HEK293 (cell line): ENCODE data around the gene SRF.

Experiments
- CTCF ChIA-PET: fragments of 350-600 bp; formaldehyde crosslinking; extraction: SDS; loops from one replicate; lab custom pipeline; 2021; ENCODE audit warnings: antibody characterized with exemption; lab: Yijun Ruan, JAX
- POLR2A ChIA-PET: fragments of 300-600 bp; formaldehyde crosslinking; extraction: SDS; loops from one replicate; lab custom pipeline; 2020; ENCODE audit warnings: antibody characterized with exemption, inconsistent platforms; lab: Yijun Ruan, JAX
- H3K27ac ChIP-seq: fragments of 200-500 bp; sonication (Bioruptor generic); 2 replicates; pipeline ENCODE4 v1.5.1; 2014; ENCODE audit warnings: low read depth, low read length, control low read depth, inconsistent platforms; ENCODE audit errors: extremely low read depth
- H3K36me3 ChIP-seq, 2 experiments: fragments of 200-500 bp in 1 of 2; sonication (Bioruptor generic) in 1 of 2; 1 replicate in 1 of 2; 2 replicates in 1 of 2; pipeline ENCODE4 v1.5.1; 2014 to 2017; ENCODE audit warnings: inconsistent platforms in 2 of 2, low read length in 2 of 2; ENCODE audit not compliant: control insufficient read depth in 2 of 2, insufficient read depth in 1 of 2
- H3K4me1 ChIP-seq: fragments of 200-500 bp; sonication (Bioruptor generic); 2 replicates; pipeline ENCODE4 v1.5.1; 2014; ENCODE audit warnings: mild to moderate bottlenecking, low read length, inconsistent platforms; ENCODE audit not compliant: control insufficient read depth, insufficient read depth
- H3K4me3 ChIP-seq: 2 replicates; pipeline ENCODE4 v1.5.1; 2011; ENCODE audit warnings: low read depth, mild to moderate bottlenecking, control low read depth, low read length, moderate library complexity
- H3K9me3 ChIP-seq: fragments of 200-500 bp; sonication (Bioruptor generic); 2 replicates; pipeline ENCODE4 v1.5.1; 2014; ENCODE audit warnings: low read depth, low read length, inconsistent platforms; ENCODE audit not compliant: control insufficient read depth, insufficient read depth
- GLI2 ChIP-seq: fragments of 450-650 bp; formaldehyde crosslinking; IDR thresholded peaks from 2 replicates; pipeline ENCODE4; 2017; ENCODE audit warnings: missing biosample characterization, missing genetic modification characterization, low read depth, borderline replicate concordance
- OVOL3 ChIP-seq: fragments of 450-650 bp; formaldehyde crosslinking; IDR thresholded peaks from 2 replicates; pipeline ENCODE4 v1.5.1; 2016; ENCODE audit warnings: missing biosample characterization, missing genetic modification characterization
- PATZ1 ChIP-seq: fragments of 450-650 bp; formaldehyde crosslinking; IDR thresholded peaks from 2 replicates; pipeline ENCODE4 v1.5.1; 2016; ENCODE audit warnings: missing biosample characterization, missing genetic modification characterization
- SCRT2 ChIP-seq: fragments of 450-650 bp; formaldehyde crosslinking; IDR thresholded peaks from 2 replicates; pipeline ENCODE4 v1.5.1; 2016; ENCODE audit warnings: missing biosample characterization, missing genetic modification characterization
- SP2 ChIP-seq: fragments of 450-650 bp; formaldehyde crosslinking; IDR thresholded peaks from 2 replicates; pipeline ENCODE4 v1.5.1; 2016; ENCODE audit warnings: missing biosample characterization, missing genetic modification characterization
- ZBTB10 ChIP-seq: fragments of 450-650 bp; formaldehyde crosslinking; IDR thresholded peaks from 2 replicates; pipeline ENCODE4 v1.5.1; 2016; ENCODE audit warnings: missing biosample characterization, missing genetic modification characterization
- ZBTB11 ChIP-seq: fragments of 450-650 bp; formaldehyde crosslinking; conservative IDR thresholded peaks from 2 replicates; pipeline ENCODE4 v1.5.1; 2016; ENCODE audit warnings: low read depth, missing biosample characterization, missing genetic modification characterization
- ZBTB20 ChIP-seq: fragments of 450-650 bp; formaldehyde crosslinking; IDR thresholded peaks from 2 replicates; pipeline ENCODE4 v1.5.1; 2016; ENCODE audit warnings: missing biosample characterization, missing genetic modification characterization
- ZBTB44 ChIP-seq: fragments of 450-650 bp; IDR thresholded peaks from 2 replicates; pipeline ENCODE4 v1.5.1; 2018; ENCODE audit warnings: missing biosample characterization, mild to moderate bottlenecking, missing genetic modification characterization
- ZFP41 ChIP-seq: fragments of 450-650 bp; formaldehyde crosslinking; IDR thresholded peaks from 2 replicates; pipeline ENCODE4 v1.5.1; 2016; ENCODE audit warnings: missing biosample characterization, missing genetic modification characterization, borderline replicate concordance
- ZIC2 ChIP-seq: fragments of 450-650 bp; formaldehyde crosslinking; IDR thresholded peaks from 2 replicates; pipeline ENCODE4 v1.5.1; 2016; ENCODE audit warnings: missing biosample characterization, missing genetic modification characterization
- ZNF16 ChIP-seq: fragments of 450-650 bp; formaldehyde crosslinking; IDR thresholded peaks from 2 replicates; pipeline ENCODE4 v1.5.1; 2016; ENCODE audit warnings: low read depth, missing biosample characterization, missing genetic modification characterization
- ZNF274 ChIP-seq, 2 experiments: fragments of 200-500 bp in 1 of 2; fragments of 450-650 bp in 1 of 2; sonication (Bioruptor generic) in 1 of 2; formaldehyde crosslinking in 1 of 2; IDR thresholded peaks; 2 replicates each; pipeline versions ENCODE4 v1.5.1 to v1.6.1; 2014 to 2016; ENCODE audit warnings: borderline replicate concordance in 1 of 2, inconsistent platforms in 1 of 2, low read length in 1 of 2, missing biosample characterization in 1 of 2, missing genetic modification characterization in 1 of 2
- ZNF341 ChIP-seq: fragments of 450-650 bp; formaldehyde crosslinking; IDR thresholded peaks from 2 replicates; pipeline ENCODE4; 2016; ENCODE audit warnings: low read depth, missing biosample characterization, missing genetic modification characterization
- ZNF354C ChIP-seq: fragments of 450-650 bp; formaldehyde crosslinking; IDR thresholded peaks from 2 replicates; pipeline ENCODE4 v1.5.1; 2016; ENCODE audit warnings: missing biosample characterization, missing genetic modification characterization, low read depth, borderline replicate concordance
- ZNF362 ChIP-seq: fragments of 450-650 bp; formaldehyde crosslinking; IDR thresholded peaks from 2 replicates; pipeline ENCODE4 v1.5.1; 2016; ENCODE audit warnings: missing biosample characterization, missing genetic modification characterization
- ZNF37A ChIP-seq: fragments of 450-650 bp; IDR thresholded peaks from 2 replicates; pipeline ENCODE4 v1.5.1; 2018; ENCODE audit warnings: missing biosample characterization, missing genetic modification characterization
- ZNF548 ChIP-seq: fragments of 450-650 bp; formaldehyde crosslinking; IDR thresholded peaks from 2 replicates; pipeline ENCODE4 v1.5.1; 2016; ENCODE audit warnings: missing biosample characterization, missing genetic modification characterization
- ZNF561 ChIP-seq: fragments of 450-650 bp; IDR thresholded peaks from 2 replicates; pipeline ENCODE4 v1.5.1; 2018; ENCODE audit warnings: missing biosample characterization, missing genetic modification characterization, borderline replicate concordance
- ZNF670 ChIP-seq: fragments of 450-650 bp; formaldehyde crosslinking; IDR thresholded peaks from 2 replicates; pipeline ENCODE4 v1.5.1; 2016; ENCODE audit warnings: missing biosample characterization, missing genetic modification characterization, low read depth
- ZSCAN30 ChIP-seq: fragments of 450-650 bp; IDR thresholded peaks from 2 replicates; pipeline ENCODE4 v1.5.1; 2018; ENCODE audit warnings: missing biosample characterization, mild to moderate bottlenecking, missing genetic modification characterization, moderate library complexity

Gene SRF

GRCh38 chr6:43178951-43179830 is 8.1 kb downstream of the SRF start:
- CTCF ChIA-PET: interaction anchor here (0.6 kb wide), 1 partner anchor 128 kb away, joined by 3 read pairs; no protein-coding TSS in a partner anchor
- peaks cover 7% of the 10 kb centered on the region for H3K4me1 ChIP-seq
- no peak overlapping the region for H3K4me3 ChIP-seq
- peaks cover 25 to 57% of the 10 kb centered on the region in 2 experiments for H3K36me3 ChIP-seq
- POLR2A ChIA-PET: interaction anchor here (0.6 to 0.7 kb wide), 3 partner anchors 12 to 257 kb away, joined by 3 to 4 read pairs (median 4); no protein-coding TSS in a partner anchor
- no peak overlapping the region for H3K27ac ChIP-seq
- TF ChIP-seq SCRT2 (tag by site-specific recombination) (peak; percentile 67), SP2 (peak; percentile 28; the same call in 1 of the 2 replicates), ZSCAN30 (tag by site-specific recombination) (no peak), ZBTB10 (tag by site-specific recombination) (0 out of 2 replicates have a peak, but pooled peaks have one; percentile 39)
- no peaks in the 10 kb centered on the region for H3K9me3 ChIP-seq

- no peaks in the 10 kb centered on the region for H3K9me3 ChIP-seq
- CTCF ChIA-PET: interaction anchor here (0.6 to 1.5 kb wide), 2 partner anchors 8 to 127 kb away, joined by 3 to 4 read pairs; no protein-coding TSS in a partner anchor
- peaks cover 23 to 59% of the 10 kb centered on the region in 2 experiments for H3K36me3 ChIP-seq
- H3K4me1 ChIP-seq: peaks cover 3% of the 10 kb centered on the region
- TF ChIP-seq GLI2 (tag by site-specific recombination): no peak
- TF ChIP-seq ZNF16 (tag by site-specific recombination): no peak
- no peak for TF ChIP-seq ZNF354C
- no peak for TF ChIP-seq ZBTB11
- TF ChIP-seq ZNF548: no peak
- no peak for TF ChIP-seq ZNF670
- no peak for TF ChIP-seq OVOL3
- no peak for TF ChIP-seq ZNF561 (tag by site-specific recombination)
- TF ChIP-seq ZNF274 (IDR thresholded peaks at IDR 0.05; ENCODE audit: low read length): no peak
- no peak for TF ChIP-seq ZNF274 (tag by site-specific recombination; IDR thresholded peaks at IDR 0.05; ENCODE audit: borderline replicate concordance)
- peak; percentile 46 for TF ChIP-seq ZBTB20 (tag by site-specific recombination)
- no peak for TF ChIP-seq ZIC2 (tag by site-specific recombination)
- TF ChIP-seq ZNF341 (tag by site-specific recombination): 0 out of 2 replicates have a peak, but pooled peaks have one; percentile 27
- TF ChIP-seq ZBTB44 (tag by site-specific recombination): peak; percentile 75
- TF ChIP-seq ZNF37A: no peak
- 0 out of 2 replicates have a peak, but pooled peaks have one; percentile 29 for TF ChIP-seq PATZ1
- no peak for TF ChIP-seq ZFP41 (tag by site-specific recombination)
- no peak for TF ChIP-seq ZNF362 (tag by site-specific recombination)
- POLR2A ChIA-PET: interaction anchor here (0.6 to 0.7 kb wide), 4 partner anchors 11 to 257 kb away, joined by 3 to 4 read pairs (median 4); no protein-coding TSS in a partner anchor
- no peak overlapping the region for H3K27ac ChIP-seq
- no peak overlapping the region for H3K4me3 ChIP-seq
Measured at GRCh38 chr6:43180058-43180457, 9.0 kb downstream of the SRF start.
